ENCODE data around the gene GLG1.

GRCh38 chr16:74564451-74564984 lies 42.4 kb downstream of the GLG1 start:
- TF ChIP-seq CTCF (conservative IDR thresholded peaks at IDR 0.05; ENCODE audit: low read depth, low read length) (no peak), EZH2 (IDR thresholded peaks at IDR 0.05; ENCODE audit: borderline replicate concordance, low read depth, low read length, poor library complexity, severe bottlenecking) (no peak)

Measured in A673 (cell line).